Sigmoid colon (tissue), 4 donors: ENCODE data around the gene DNAJC24.

Source experiments
- POLR2AphosphoS5 ChIP-seq, 4 donors: sonication (generic); formaldehyde crosslinking; IDR thresholded peaks; one replicate each; pipeline ENCODE4 v1.6.1; 2017; ENCODE audit warnings: antibody characterized with exemption in 4 of 4
- TF ChIP-seq, protein P1 (sequence below), 4 experiments: fragments of 450-650 bp in 3 of 4; fragments of 200-600 bp in 1 of 4; IDR thresholded peaks; one replicate each; pipeline ENCODE4 v1.5.1; 2016 to 2019; ENCODE audit warnings: antibody characterized with exemption in 4 of 4, mild to moderate bottlenecking in 3 of 4, moderate library complexity in 2 of 4

DNA sequence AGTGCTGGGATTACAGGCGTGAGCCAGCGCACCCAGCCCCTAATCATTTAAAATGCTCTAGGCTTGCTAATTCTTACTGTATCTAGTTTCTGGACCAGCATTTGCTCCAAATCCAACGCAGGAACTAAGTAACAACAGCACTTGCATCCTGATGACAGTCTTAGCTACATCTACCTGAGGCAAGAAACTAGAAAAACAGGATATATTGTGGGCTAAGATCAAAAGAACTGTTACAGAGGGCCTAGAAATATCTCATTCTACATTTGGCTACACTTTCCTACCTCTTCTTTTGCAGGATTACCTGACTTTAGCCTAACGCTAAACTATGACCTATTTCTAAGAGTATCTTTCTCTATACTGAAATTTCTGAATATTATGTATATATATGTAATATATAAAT is 7.9 kb upstream of the DNAJC24 start:
- TF ChIP-seq, protein P1, sequence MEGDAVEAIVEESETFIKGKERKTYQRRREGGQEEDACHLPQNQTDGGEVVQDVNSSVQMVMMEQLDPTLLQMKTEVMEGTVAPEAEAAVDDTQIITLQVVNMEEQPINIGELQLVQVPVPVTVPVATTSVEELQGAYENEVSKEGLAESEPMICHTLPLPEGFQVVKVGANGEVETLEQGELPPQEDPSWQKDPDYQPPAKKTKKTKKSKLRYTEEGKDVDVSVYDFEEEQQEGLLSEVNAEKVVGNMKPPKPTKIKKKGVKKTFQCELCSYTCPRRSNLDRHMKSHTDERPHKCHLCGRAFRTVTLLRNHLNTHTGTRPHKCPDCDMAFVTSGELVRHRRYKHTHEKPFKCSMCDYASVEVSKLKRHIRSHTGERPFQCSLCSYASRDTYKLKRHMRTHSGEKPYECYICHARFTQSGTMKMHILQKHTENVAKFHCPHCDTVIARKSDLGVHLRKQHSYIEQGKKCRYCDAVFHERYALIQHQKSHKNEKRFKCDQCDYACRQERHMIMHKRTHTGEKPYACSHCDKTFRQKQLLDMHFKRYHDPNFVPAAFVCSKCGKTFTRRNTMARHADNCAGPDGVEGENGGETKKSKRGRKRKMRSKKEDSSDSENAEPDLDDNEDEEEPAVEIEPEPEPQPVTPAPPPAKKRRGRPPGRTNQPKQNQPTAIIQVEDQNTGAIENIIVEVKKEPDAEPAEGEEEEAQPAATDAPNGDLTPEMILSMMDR (IDR thresholded peaks at IDR 0.05), result no peak
- TF ChIP-seq POLR2AphosphoS5 (IDR thresholded peaks at IDR 0.05), result no peak
